Gastroesophageal sphincter (tissue), 3 donors: ENCODE results near the gene UBE2E2.

Source experiments
- CTCF ChIP-seq, 4 experiments: fragments of 200-600 bp in 2 of 4; fragments of 450-650 bp in 2 of 4; sonication (generic) in 1 of 4; IDR thresholded peaks; one replicate each; pipeline ENCODE4 v1.5.1; 2017 to 2019; ENCODE audit warnings: antibody characterized with exemption in 4 of 4, mild to moderate bottlenecking in 2 of 4, moderate library complexity in 2 of 4
- EP300 ChIP-seq: sonication (generic); formaldehyde crosslinking; IDR thresholded peaks from one replicate; pipeline ENCODE4 v1.6.1; 2017; ENCODE audit warnings: antibody characterized with exemption, mild to moderate bottlenecking
- POLR2A ChIP-seq, 2 donors: fragments of 450-650 bp; IDR thresholded peaks; one replicate each; pipeline ENCODE4 v1.6.1; 2017; ENCODE audit warnings: antibody characterized with exemption in 2 of 2, mild to moderate bottlenecking in 2 of 2, moderate library complexity in 1 of 2
- POLR2AphosphoS5 ChIP-seq: sonication (generic); formaldehyde crosslinking; IDR thresholded peaks from one replicate; pipeline ENCODE4 v1.6.1; 2017; ENCODE audit warnings: antibody characterized with exemption

GRCh38 chr3:23276913-23277658 lies 74.0 kb downstream of the UBE2E2 start:
- TF ChIP-seq CTCF (IDR thresholded peaks at IDR 0.05) (no peak), POLR2AphosphoS5 (no peak), POLR2A (IDR thresholded peaks at IDR 0.05) (no peak), EP300 (no peak)
